Ascending aorta (tissue), 2 donors: ENCODE results near the gene ZNF619. TPM values are rescaled to one million over a fixed set of nuclear protein-coding genes. Genes with fewer than 3 reads are reported as not detected.
"Not testable (repeated sequence)": the region's sequence is repeated elsewhere in the genome, so short reads cannot be mapped to it uniquely, and the experiment has no call there.

Experiments
- DNase-seq, 2 donors: peaks; one replicate each; pipeline ENCODE4 v3.0.0-alpha.2; 2019; ENCODE audit warnings: low spot score in 2 of 2
- H3K27ac ChIP-seq, 2 donors: fragments of 200-600 bp; sonication (generic); one replicate each; pipeline ENCODE4 v1.5.1; 2016 to 2017; ENCODE audit warnings: mild to moderate bottlenecking in 1 of 2
- H3K27me3 ChIP-seq: fragments of 200-600 bp; sonication (generic); one replicate; pipeline ENCODE4 v1.5.1; 2017
- H3K36me3 ChIP-seq, 2 donors: fragments of 200-600 bp; sonication (generic); one replicate each; pipeline ENCODE4 v1.5.1; 2016
- H3K4me1 ChIP-seq, 2 donors: fragments of 200-600 bp; sonication (generic); one replicate each; pipeline ENCODE4 v1.5.1; 2016 to 2017; ENCODE audit warnings: mild to moderate bottlenecking in 1 of 2
- H3K4me3 ChIP-seq, 2 donors: fragments of 200-600 bp; sonication (generic); one replicate each; pipeline ENCODE4 v1.5.1; 2016 to 2017; ENCODE audit warnings: mild to moderate bottlenecking in 1 of 2
- H3K9me3 ChIP-seq, 2 donors: fragments of 200-600 bp; sonication (generic); one replicate each; pipeline ENCODE4 v1.5.1; 2016
- intact Hi-C: fragments of 100-400 bp; cut with DNase I; formaldehyde crosslinking; loops from one replicate; pipeline ENCODE4 v1.15.1; 2023
- total RNA-seq: library from RNA; depleted of rRNA; stranded (reverse); fragments of >200 nt; gene quantifications from one replicate; pipeline ENCODE4 v1.1.0, GENCODE V29; 2016
- TF ChIP-seq, protein P1 (sequence below), 3 experiments: fragments of 200-600 bp in 2 of 3; fragments of 450-650 bp in 1 of 3; sonication (generic) in 2 of 3; IDR thresholded peaks; one replicate each; pipeline ENCODE4 v1.5.1; 2016 to 2019; ENCODE audit warnings: antibody characterized with exemption in 3 of 3, mild to moderate bottlenecking in 1 of 3, moderate library complexity in 1 of 3

Gene ZNF619
- total RNA-seq, 1 donor from 2014 or later, result 1.4 TPM

DNA sequence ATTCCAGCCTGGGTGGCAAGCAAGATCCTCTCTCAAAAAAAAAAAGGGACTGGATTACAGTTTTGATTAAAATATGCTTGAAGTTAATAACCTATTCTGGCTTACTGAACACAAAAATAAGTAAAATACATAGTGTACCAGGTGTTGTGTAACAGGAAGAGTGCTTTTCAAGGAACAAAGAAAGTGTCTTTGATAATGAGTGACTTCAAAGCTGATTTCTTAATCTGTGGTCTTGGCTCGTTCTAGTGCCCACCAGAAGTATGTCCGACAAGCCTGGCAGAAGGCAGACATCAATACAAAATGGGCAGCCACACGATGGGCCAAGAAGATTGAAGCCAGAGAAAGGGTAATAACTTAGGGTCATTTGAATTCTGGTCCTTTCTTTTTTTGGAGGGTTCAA is 15.8 kb upstream of the ZNF619 start:
- peaks cover 56 to 67% of the 10 kb centered on the region in 2 donors for H3K36me3 ChIP-seq
- peaks cover 0 to 15% of the 10 kb centered on the region in 2 donors for H3K4me1 ChIP-seq
- H3K4me3 ChIP-seq, result no peak overlapping the region
- no peak overlapping the region for H3K27ac ChIP-seq
- intact Hi-C loops, result no loop called here
- TF ChIP-seq, protein P1, sequence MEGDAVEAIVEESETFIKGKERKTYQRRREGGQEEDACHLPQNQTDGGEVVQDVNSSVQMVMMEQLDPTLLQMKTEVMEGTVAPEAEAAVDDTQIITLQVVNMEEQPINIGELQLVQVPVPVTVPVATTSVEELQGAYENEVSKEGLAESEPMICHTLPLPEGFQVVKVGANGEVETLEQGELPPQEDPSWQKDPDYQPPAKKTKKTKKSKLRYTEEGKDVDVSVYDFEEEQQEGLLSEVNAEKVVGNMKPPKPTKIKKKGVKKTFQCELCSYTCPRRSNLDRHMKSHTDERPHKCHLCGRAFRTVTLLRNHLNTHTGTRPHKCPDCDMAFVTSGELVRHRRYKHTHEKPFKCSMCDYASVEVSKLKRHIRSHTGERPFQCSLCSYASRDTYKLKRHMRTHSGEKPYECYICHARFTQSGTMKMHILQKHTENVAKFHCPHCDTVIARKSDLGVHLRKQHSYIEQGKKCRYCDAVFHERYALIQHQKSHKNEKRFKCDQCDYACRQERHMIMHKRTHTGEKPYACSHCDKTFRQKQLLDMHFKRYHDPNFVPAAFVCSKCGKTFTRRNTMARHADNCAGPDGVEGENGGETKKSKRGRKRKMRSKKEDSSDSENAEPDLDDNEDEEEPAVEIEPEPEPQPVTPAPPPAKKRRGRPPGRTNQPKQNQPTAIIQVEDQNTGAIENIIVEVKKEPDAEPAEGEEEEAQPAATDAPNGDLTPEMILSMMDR (IDR thresholded peaks at IDR 0.05), result no peak
- H3K9me3 ChIP-seq, result no peaks in the 10 kb centered on the region
- DNase-seq, result no peak
- no peaks in the 10 kb centered on the region for H3K27me3 ChIP-seq

DNA sequence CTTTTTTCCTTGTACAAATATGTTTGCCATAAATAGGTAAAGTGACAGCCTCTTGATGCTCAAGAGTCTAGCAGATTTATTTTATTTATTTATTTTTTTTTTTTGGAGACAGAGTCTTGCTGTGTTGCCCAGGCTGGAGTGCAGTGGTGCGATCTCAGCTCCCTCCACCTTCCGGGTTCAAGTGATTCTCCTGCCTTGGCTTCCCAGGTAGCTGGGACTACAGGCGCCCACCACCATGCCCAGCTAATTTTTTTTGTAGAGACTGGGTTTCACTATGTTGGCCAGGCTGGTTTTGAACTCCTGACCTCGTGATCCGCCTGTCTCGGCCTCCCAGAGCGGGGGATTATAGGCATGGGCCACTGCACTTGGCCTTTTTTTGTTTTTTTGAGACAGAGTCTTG is 14.1 kb upstream of the ZNF619 start:
- H3K4me1 ChIP-seq, H3K27ac ChIP-seq, H3K27me3 ChIP-seq, intact Hi-C loops, DNase-seq, H3K9me3 ChIP-seq, H3K4me3 ChIP-seq: not testable (repeated sequence)
- H3K36me3 ChIP-seq, result peaks cover 56 to 75% of the 10 kb centered on the region in 2 donors

DNA sequence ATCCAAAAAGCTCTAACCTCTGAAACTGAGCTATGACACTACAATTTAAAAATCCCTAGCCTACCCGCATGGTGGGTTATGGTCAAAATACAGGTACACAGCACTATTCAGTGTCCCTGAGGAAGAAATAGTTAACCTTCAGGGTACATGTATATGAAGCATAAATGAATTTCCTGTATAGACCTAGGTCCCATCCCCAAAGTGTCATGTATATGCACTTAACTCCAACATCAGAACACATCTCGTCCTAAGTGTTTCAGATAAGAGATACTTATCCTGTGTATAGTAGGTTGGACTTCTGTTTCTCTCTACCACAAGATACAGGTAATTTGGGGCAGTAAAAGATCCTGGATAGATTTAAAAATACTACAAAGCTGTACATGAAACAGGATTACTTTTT is 13.3 kb upstream of the ZNF619 start:
- Histone ChIP-seq H3K36me3 (peaks cover 56 to 71% of the 10 kb centered on the region in 2 donors), H3K4me1 (peaks cover 0 to 2% of the 10 kb centered on the region in 2 donors), H3K27me3 (no peaks in the 10 kb centered on the region), H3K9me3 (no peaks in the 10 kb centered on the region), H3K4me3 (no peak overlapping the region), H3K27ac (no peak overlapping the region)
- TF ChIP-seq, protein P1 (IDR thresholded peaks at IDR 0.05), result no peak
- intact Hi-C loops, result no loop called here
- no peak for DNase-seq

DNA sequence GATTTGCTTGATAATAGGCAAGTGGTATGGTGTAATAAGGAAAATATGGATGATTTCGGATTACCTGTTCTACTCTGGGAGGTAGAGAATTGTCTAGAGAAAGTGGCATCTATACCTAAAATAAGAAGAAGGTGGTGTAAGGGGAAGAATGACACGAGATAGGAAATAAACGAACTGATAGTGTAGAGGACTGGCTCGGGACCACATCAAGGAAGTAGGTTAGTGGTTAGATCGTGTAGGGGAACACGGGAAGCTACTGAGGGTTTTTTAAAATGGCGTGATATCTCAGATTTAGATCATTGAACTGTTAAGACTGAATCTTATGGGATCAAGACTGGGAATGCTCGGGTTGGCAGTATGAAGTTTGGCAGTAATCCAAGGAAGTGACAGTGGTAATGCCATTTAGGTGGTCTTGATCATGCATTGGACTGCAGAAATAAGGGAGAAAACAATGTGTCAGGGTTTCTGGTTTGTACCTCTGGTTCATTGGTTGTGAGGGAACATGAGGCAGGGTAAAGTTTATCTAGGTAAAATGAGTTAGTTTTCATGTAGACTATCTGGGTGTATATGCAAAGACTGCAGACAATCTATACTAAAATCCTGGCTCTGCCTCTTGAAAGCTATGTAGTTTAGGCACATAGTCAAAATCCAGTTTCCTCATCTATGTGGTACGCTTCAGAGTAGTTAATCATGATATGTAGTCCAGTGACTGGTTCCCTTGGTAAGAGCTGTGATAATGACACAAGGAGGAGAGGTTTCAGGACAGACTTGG is 12.4 kb upstream of the ZNF619 start:
- H3K4me3 ChIP-seq, result no peak overlapping the region
- H3K9me3 ChIP-seq, result no peaks in the 10 kb centered on the region
- H3K36me3 ChIP-seq, result peaks cover 48 to 61% of the 10 kb centered on the region in 2 donors
- no peaks in the 10 kb centered on the region for H3K27me3 ChIP-seq
- intact Hi-C loops, result no loop called here
- DNase-seq, result no peak
- TF ChIP-seq, protein P1 (IDR thresholded peaks at IDR 0.05), result no peak
- H3K4me1 ChIP-seq, result no peaks in the 10 kb centered on the region
- H3K27ac ChIP-seq, result no peak overlapping the region

DNA sequence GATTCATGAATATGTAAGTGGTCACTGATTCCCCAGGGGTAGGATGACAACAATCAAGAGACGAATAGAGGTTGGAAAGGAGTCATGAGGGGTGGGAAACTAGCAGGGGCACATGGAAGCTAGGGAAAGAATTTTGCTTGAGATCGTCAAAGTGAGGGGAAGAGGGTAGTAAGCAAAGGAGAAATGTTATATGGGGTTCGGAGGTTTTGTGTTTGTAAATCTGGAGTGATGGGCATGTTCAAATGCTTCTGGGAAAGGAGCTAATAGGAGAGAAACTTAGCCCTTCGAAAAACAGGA is 11.9 kb upstream of the ZNF619 start:
- Histone ChIP-seq H3K27me3 (no peaks in the 10 kb centered on the region), H3K4me3 (no peak overlapping the region), H3K4me1 (no peaks in the 10 kb centered on the region), H3K36me3 (peaks cover 43 to 56% of the 10 kb centered on the region in 2 donors), H3K9me3 (no peaks in the 10 kb centered on the region), H3K27ac (no peak overlapping the region)
- intact Hi-C loops, result no loop called here
- TF ChIP-seq, protein P1 (IDR thresholded peaks at IDR 0.05), result no peak
- DNase-seq, result no peak

DNA sequence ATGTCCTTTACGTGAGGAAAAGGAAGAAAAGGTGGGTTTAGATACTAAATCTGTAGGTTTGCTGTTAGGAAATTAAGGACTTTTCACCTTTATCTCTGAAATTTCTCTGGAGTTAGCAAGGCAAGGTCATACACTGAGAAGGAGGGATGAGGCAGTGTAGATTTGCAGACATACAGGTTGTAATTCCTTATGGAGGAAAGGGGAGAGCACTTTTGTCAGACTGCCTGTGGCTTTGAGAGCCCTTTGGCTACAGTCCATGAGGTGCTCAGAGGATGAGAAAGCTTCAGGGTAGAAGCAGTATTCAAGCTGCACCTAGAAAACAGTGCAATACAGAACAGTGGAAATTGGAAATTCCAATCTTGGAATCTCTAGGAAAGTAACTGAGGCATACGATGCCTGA is 11.5 kb upstream of the ZNF619 start:
- no peaks in the 10 kb centered on the region for H3K9me3 ChIP-seq

More for the DNA sequence above, 11.5 kb upstream of the ZNF619 start:
- no peak overlapping the region for H3K27ac ChIP-seq
- intact Hi-C loops, result no loop called here
- TF ChIP-seq, protein P1 (IDR thresholded peaks at IDR 0.05), result no peak
- DNase-seq, result no peak
- H3K4me1 ChIP-seq, result no peaks in the 10 kb centered on the region
- no peak overlapping the region for H3K4me3 ChIP-seq
- H3K27me3 ChIP-seq, result no peaks in the 10 kb centered on the region
- peaks cover 39 to 52% of the 10 kb centered on the region in 2 donors for H3K36me3 ChIP-seq
